ENCODE results near the gene TWIST2.

DNA sequence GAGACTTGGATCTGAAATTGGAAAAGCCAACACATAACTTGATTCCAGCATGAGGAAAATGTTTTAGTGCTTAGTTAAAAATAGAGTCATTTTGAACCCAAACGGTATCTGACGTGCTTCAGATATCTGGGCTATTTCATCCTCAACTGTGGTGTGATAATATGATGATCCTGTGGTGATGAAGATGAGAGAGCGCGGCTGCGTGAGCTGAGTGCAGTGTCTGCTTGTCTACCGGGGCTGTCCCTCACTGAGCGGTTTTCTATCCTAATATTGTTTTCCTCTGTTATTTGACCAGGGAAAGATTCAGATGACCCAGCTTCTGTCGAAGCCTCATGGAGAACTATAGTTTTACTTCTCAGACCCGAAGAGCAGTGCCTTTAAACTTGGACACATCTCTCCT, 5.8 kb downstream of the TWIST2 start:
- TF ChIP-seq POLR2A (IDR thresholded peaks at IDR 0.05; ENCODE audit: low read depth, low read length) (no peak), SPI1 (IDR thresholded peaks at IDR 0.05; ENCODE audit: low read depth, low read length) (no peak)

All from GM12891 (cell line).